GM18907 (cell line): ENCODE measurements around the gene ANKRD34A.
A peak's percentile ranks its signal among the peaks of the same experiment; 100 is the strongest.
"Not testable (repeated sequence)": the region's sequence is repeated elsewhere in the genome, so short reads cannot be mapped to it uniquely, and the experiment has no call there.

Source experiments
- ATAC-seq: cut with Tn5 transposase; IDR thresholded peaks from one replicate; pipeline ENCODE4 v1.9.1; 2021; ENCODE audit warnings: mild to moderate bottlenecking, moderate library complexity; ENCODE audit not compliant: unreplicated experiment

The ANKRD34A gene

GRCh38 chr1:145949219-145949618 is 15.2 kb downstream of the ANKRD34A start:
- ATAC-seq = no peak

DNA sequence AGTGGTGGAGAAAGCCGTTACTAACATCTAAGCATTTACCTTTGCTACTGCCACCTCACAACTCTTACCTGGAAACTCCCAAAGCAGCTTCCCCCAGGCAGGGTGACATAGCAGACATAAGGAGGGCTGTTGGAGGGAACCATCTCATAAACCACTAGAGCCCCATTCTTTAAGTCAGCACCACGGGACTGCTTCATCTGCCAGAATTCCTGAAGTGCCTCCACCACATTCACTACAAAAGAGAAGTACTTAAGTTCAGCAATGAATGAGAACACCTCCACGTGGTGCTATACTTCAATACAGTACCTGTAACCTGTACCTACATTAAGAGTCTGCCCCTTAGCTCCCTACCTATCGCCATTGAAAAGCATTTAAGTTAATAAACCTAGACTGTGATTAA is 16.8 kb downstream of the ANKRD34A start:
- no peak for ATAC-seq

GRCh38 chr1:145946477-145946986 is 17.8 kb downstream of the ANKRD34A start:
- ATAC-seq = no peak

GRCh38 chr1:145944532-145944931 is 19.8 kb downstream of the ANKRD34A start:
- ATAC-seq = no peak

DNA sequence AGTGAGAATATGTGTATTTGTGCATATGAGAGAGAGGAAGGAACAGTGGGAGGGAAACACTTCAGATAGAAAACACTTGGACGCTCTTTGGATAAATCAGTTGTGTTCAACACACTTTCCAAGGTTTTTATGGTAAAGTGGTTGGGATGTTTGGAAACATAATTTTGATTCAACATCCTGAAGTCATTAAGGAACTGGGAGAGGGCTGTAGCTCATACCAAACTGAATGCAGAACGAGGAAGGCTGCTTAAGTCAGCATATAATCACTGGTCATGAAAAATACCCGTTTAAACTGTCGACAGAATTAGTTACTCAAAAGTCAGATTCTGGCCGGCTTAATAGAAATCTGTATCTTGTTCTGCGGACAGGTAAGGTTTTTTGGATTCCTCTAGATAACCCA is 21.5 kb downstream of the ANKRD34A start:
- ATAC-seq = no peak

- no peak for ATAC-seq
Measured at GRCh38 chr1:145942405-145942804, 22.0 kb downstream of the ANKRD34A start.

DNA sequence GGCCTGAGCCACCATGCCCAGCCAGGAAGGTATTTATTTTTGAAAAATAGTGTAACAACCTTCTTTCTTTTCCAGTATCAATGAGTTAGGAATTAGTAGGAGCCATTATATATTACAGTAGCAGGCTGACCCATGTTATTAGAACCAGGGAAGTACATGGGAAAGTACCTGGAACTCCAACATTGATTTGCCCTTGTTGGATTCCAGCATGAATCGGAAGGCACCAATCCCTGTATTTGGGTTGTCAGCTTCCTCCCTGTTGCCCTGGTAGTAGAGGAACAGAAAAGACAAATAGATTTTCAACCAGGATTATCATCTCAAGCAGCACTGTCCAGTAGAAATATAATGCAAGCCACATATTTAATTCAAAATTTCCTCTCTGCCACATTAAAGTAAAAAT is 26.9 kb downstream of the ANKRD34A start:
- no peak for ATAC-seq

GRCh38 chr1:145936247-145936646 is 28.1 kb downstream of the ANKRD34A start:
- no peak for ATAC-seq

DNA sequence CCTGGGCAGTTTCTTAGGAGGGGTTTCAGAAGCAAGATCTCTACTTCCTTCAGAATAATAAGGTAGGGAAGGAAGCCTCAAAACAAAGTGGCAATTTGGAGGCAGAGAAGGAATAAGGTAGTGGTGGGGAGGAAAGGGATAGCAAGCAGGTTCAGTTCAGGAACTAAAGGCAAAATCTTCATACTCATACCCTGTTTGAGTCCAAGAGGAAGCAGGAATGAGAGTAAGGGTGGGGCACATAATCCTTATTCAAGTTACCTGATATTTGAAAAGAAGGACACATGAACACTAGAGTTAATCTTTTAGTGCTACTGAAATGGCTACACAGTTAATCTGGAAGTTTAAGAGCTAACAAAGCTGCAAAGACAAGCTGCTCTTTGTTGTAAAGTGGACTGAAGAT is 28.7 kb downstream of the ANKRD34A start:
- ATAC-seq = no peak

- not testable (repeated sequence) for ATAC-seq
Measured at GRCh38 chr1:145932522-145933009, 31.8 kb downstream of the ANKRD34A start.

GRCh38 chr1:145927916-145928643 is 36.3 kb downstream of the ANKRD34A start:
- ATAC-seq = no peak

- peak; percentile 95 for ATAC-seq
Measured at GRCh38 chr1:145927063-145927886, 37.1 kb downstream of the ANKRD34A start, which contains the start of gene RBM8A. Gene RBM8A (minus strand): TSS chr1:145927484. CDS start chr1:145927426, 58 bp downstream.

DNA sequence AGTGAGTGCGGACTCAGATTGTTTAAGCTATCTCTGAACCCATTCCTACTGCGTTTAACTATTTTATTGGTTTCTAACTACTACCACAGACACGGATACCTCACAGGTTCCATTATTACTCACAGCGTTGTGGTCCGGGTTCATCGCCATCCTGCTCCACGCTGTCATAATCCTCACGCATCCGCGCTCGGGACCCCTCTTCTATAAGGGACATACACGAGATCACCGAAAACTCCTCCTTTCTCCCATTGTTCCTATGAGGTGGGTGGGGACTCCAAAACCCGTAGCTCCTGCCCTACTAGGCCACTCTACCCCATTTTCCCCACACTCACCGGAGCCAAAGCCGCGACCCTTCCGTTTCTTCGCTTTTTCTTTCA is 37.7 kb downstream of the ANKRD34A start:
- ATAC-seq = peak; percentile 19

GRCh38 chr1:145922266-145922665 is 42.1 kb downstream of the ANKRD34A start:
- ATAC-seq = no peak

- ATAC-seq = not testable (repeated sequence)
Measured at GRCh38 chr1:145920297-145920696, 44.1 kb downstream of the ANKRD34A start.

- ATAC-seq = peak; percentile 25
Measured at GRCh38 chr1:145918992-145919939, 45.1 kb downstream of the ANKRD34A start.

DNA sequence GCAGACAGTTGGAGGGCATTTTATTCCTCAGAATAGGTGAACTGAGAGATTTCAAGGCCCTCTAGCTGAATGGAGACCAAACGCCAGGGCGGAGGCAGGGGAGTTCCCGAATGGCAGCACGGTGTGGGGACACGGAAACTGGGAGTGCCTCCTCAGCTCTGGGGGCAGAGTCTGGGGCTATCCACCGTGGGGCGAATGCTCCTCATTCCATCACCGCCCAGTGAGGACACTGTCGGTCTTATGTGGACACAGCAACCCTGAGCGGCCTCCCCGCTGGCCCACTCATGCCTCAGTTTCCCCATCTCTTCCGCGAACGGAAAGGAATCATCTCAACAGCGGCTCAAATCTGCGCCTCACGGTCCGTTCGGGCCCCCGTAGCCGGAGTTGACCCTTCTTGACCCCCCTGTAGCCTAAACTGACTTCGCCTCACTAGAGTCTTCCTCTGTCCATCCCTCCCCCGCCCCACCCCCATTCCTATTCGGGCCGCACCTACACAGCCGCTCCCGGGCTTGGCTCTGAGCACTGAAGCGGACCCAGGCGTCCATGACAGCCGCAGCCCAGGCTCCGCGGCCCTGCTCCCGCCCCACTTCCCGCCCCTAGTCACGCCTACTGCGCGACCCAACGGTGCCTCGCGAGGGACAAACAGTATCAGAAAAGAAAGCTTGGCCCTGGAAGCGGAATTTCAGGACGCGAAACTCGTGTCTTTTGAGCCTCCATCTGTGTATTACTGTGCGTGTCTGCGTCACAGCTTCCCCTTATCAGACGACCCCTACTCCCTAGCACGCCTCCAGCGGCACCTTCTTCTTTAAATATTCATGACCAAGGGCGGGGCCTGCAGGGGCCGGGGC is 46.0 kb downstream of the ANKRD34A start, which contains the start of gene PEX11B:
Gene PEX11B, minus strand, starts transcription at position 574 of the 848 bp plus-strand sequence. Its CDS starts 29 bp downstream, at position 545.
- peak; percentile 83 for ATAC-seq

GRCh38 chr1:145917595-145917994 is 46.8 kb downstream of the ANKRD34A start:
- no peak for ATAC-seq

GRCh38 chr1:145916745-145917144 is 47.6 kb downstream of the ANKRD34A start:
- no peak for ATAC-seq
